Measurements from ENCODE around the gene KLHL17.

Gene KLHL17

DNA sequence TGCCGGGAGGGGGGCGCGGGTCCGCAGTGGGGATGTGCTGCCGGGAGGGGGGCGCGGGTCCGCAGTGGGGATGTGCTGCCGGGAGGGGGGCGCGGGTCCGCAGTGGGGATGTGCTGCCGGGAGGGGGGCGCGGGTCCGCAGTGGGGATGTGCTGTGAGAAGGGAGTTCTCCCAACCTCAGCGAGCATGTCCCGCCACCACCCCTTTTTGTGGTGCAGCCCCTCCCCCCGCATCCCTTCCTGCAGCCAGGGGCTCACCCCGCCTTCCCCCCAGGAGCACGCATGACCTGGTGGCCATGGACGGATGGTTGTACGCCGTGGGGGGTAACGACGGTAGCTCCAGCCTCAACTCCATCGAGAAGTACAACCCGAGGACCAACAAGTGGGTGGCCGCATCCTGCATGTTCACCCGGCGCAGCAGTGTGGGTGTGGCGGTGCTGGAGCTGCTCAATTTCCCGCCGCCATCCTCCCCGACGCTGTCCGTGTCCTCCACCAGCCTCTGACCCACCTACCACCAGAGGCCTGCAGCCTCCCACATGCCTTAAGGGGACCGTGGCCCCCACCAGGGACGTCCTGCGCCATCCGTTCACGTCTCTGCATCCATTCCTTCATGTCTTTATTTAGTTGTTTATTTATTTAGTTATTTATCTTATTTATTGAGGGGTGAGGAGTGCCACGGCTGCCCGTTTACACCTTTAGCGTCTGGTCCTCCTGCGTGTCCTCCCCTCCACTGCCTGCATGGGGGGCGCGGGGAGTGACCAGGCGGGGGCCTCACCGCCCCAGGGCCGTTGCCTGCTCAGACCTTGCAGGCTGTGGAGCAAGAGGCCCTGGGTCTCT is 4.5 kb downstream of the KLHL17 start:
- no peak overlapping the region for H3K4me2 ChIP-seq (ENCODE audit: low read length)
- no peak overlapping the region for H3K4me3 ChIP-seq (ENCODE audit: low read length)

DNA sequence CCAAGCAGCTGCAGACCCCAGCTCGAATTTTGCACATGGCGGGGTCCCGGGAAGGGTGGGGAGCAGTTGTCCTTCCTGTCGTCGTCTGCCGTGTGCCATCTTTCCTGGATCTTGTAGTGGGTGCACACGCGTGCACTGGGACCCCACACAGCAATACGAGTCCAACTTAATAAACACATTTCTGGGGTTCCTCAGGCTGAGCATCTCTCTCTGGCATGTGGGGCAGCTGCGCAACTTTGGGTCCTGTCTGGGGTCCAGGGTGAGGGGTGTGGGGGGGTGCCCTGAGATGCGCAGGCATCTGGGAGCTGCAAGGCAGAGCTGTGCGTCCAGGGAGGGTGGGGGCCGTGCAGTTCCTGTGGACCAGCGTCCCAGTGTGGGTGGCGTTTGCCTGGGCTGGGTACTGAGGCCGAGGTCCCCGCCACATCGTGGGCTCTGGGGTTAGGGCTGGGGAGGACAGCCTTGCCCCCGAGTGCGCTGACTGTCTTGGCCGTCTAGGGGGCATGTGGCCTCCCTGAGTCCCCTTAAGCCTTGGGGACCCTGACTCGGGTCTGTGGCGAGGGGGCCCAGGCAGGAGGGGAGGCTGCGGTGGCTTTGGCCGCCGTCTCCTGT is 5.2 kb downstream of the KLHL17 start:
- Histone ChIP-seq H3K4me1 (ENCODE audit: control insufficient read depth, low read length) (peaks cover 14% of the 10 kb centered on the region), H3K4me2 (ENCODE audit: low read length) (no peak overlapping the region), H3F3A (ENCODE audit: control insufficient read depth, insufficient read depth) (no peaks in the 10 kb centered on the region; the same call in 1 of the 2 replicates), H4K20me1 (ENCODE audit: control insufficient read depth, insufficient read depth, low read depth, low read length) (no peaks in the 10 kb centered on the region), H3K79me2 (ENCODE audit: control insufficient read depth, low read length) (no peaks in the 10 kb centered on the region), H3K9me2 (replicated peaks; ENCODE audit: control insufficient read depth, low read length) (no peaks in the 10 kb centered on the region), H3K27me3 (ENCODE audit: control insufficient read depth, low read length) (0 out of 2 replicates have a peak, but pooled peaks cover 4% of the 10 kb centered on the region), H3K4me3 (ENCODE audit: low read length) (no peak overlapping the region), H3K9me3 (ENCODE audit: control insufficient read depth, insufficient read depth, low read length) (no peaks in the 10 kb centered on the region; the same call in 1 of the 2 replicates), H3K27ac (ENCODE audit: low read depth, low read length) (no peak overlapping the region), H3K36me3 (ENCODE audit: control insufficient read depth, low read length) (no peaks in the 10 kb centered on the region)
- TF ChIP-seq, protein P1, sequence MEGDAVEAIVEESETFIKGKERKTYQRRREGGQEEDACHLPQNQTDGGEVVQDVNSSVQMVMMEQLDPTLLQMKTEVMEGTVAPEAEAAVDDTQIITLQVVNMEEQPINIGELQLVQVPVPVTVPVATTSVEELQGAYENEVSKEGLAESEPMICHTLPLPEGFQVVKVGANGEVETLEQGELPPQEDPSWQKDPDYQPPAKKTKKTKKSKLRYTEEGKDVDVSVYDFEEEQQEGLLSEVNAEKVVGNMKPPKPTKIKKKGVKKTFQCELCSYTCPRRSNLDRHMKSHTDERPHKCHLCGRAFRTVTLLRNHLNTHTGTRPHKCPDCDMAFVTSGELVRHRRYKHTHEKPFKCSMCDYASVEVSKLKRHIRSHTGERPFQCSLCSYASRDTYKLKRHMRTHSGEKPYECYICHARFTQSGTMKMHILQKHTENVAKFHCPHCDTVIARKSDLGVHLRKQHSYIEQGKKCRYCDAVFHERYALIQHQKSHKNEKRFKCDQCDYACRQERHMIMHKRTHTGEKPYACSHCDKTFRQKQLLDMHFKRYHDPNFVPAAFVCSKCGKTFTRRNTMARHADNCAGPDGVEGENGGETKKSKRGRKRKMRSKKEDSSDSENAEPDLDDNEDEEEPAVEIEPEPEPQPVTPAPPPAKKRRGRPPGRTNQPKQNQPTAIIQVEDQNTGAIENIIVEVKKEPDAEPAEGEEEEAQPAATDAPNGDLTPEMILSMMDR (IDR thresholded peaks at IDR 0.05; ENCODE audit: low read depth, low read length, poor library complexity, severe bottlenecking) = no peak
- no peak for TF ChIP-seq EZH2phosphoT487 (IDR thresholded peaks at IDR 0.05; ENCODE audit: borderline replicate concordance, low read length)

More for the DNA sequence above, 4.5 kb downstream of the KLHL17 start:
- H3K9me3 ChIP-seq (ENCODE audit: control insufficient read depth, insufficient read depth, low read length) = no peaks in the 10 kb centered on the region; the same call in 1 of the 2 replicates
- no peak overlapping the region for H3K27ac ChIP-seq (ENCODE audit: low read depth, low read length)
- H3K9me2 ChIP-seq (replicated peaks; ENCODE audit: control insufficient read depth, low read length) = no peaks in the 10 kb centered on the region
- H3F3A ChIP-seq (ENCODE audit: control insufficient read depth, insufficient read depth) = no peaks in the 10 kb centered on the region; the same call in 1 of the 2 replicates
- no peak for TF ChIP-seq EZH2phosphoT487 (IDR thresholded peaks at IDR 0.05; ENCODE audit: borderline replicate concordance, low read length)
- TF ChIP-seq, protein P1 (IDR thresholded peaks at IDR 0.05; ENCODE audit: low read depth, low read length, poor library complexity, severe bottlenecking) = no peak
- no peaks in the 10 kb centered on the region for H3K36me3 ChIP-seq (ENCODE audit: control insufficient read depth, low read length)
- H4K20me1 ChIP-seq (ENCODE audit: control insufficient read depth, insufficient read depth, low read depth, low read length) = no peaks in the 10 kb centered on the region
- H3K4me1 ChIP-seq (ENCODE audit: control insufficient read depth, low read length) = peaks cover 17% of the 10 kb centered on the region
- no peaks in the 10 kb centered on the region for H3K79me2 ChIP-seq (ENCODE audit: control insufficient read depth, low read length)
- 0 out of 2 replicates have a peak, but pooled peaks cover 4% of the 10 kb centered on the region for H3K27me3 ChIP-seq (ENCODE audit: control insufficient read depth, low read length)

DNA sequence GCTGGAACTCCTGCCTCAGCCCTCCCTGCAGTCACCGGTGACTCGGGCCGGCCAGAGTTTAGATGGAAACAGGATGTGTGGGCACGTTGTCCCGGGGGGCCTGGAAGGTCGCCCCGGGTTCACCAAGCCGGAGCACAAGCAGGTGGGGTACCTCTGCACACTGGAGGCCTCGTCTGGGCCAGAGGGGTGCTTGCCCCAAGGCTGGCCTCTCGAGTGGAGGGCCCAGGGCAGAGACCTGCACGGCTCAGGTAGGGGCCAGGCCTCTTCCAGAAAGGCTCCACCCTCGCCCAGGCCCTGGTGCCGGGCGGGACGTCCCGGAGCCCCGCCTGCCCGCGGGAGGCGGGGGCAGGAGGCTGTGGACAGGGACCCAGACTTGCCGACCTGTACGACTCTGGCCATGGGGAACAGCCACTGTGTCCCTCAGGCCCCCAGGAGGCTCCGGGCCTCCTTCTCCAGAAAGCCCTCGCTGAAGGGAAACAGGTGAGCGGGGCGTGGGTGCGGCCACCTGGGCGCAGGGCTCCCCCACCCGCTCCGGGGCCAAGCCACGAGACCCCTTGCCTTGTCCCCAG is 5.8 kb downstream of the KLHL17 start, which contains the start of gene PLEKHN1:
PLEKHN1 (plus strand) TSS at position 348 of the 569 bp plus-strand sequence; CDS start at position 398, 50 bp downstream.
- no peak within 1 kb of the TSS for H3K27ac ChIP-seq (ENCODE audit: low read depth, low read length)
- H3K27me3 ChIP-seq (ENCODE audit: control insufficient read depth, low read length) = 0 out of 2 replicates have a peak, but pooled peaks cover 4% of the 10 kb centered on the region
- H3K4me3 ChIP-seq (ENCODE audit: low read length) = peak within 1 kb of the TSS; percentile 63
- peak within 1 kb of the TSS; percentile 78 for H3K4me2 ChIP-seq (ENCODE audit: low read length)
- no peaks in the 10 kb centered on the region; the same call in 1 of the 2 replicates for H3F3A ChIP-seq (ENCODE audit: control insufficient read depth, insufficient read depth)
- TF ChIP-seq EZH2phosphoT487 (IDR thresholded peaks at IDR 0.05; ENCODE audit: borderline replicate concordance, low read length) = no peak
- TF ChIP-seq, protein P1 (IDR thresholded peaks at IDR 0.05; ENCODE audit: low read depth, low read length, poor library complexity, severe bottlenecking) = no peak
- H3K79me2 ChIP-seq (ENCODE audit: control insufficient read depth, low read length) = no peaks in the 10 kb centered on the region
- no peaks in the 10 kb centered on the region for H3K9me2 ChIP-seq (replicated peaks; ENCODE audit: control insufficient read depth, low read length)
- no peaks in the 10 kb centered on the region; the same call in 1 of the 2 replicates for H3K9me3 ChIP-seq (ENCODE audit: control insufficient read depth, insufficient read depth, low read length)
- no peaks in the 10 kb centered on the region for H4K20me1 ChIP-seq (ENCODE audit: control insufficient read depth, insufficient read depth, low read depth, low read length)
- H3K36me3 ChIP-seq (ENCODE audit: control insufficient read depth, low read length) = no peaks in the 10 kb centered on the region
- H3K4me1 ChIP-seq (ENCODE audit: control insufficient read depth, low read length) = peaks cover 13% of the 10 kb centered on the region
